ENCODE measurements around the gene NEK7. TPM values are rescaled to one million over a fixed set of nuclear protein-coding genes. Genes with fewer than 3 reads are reported as not detected.

The NEK7 gene
- total RNA-seq, 1 donor from 2014 or later: 63.2 TPM

GRCh38 chr1:198291036-198291435 is 134.2 kb downstream of the NEK7 start:
- Mint-ChIP-seq H3K36me3 (peaks cover 11% of the 10 kb centered on the region), H3K4me1 (peaks cover 13% of the 10 kb centered on the region), H3K4me3 (no peak overlapping the region), H3K9me3 (no peaks in the 10 kb centered on the region), H3K27me3 (ENCODE audit: low read depth) (no peaks in the 10 kb centered on the region), H3K27ac (peak overlapping the region; percentile 39)
- no peak for DNase-seq (ENCODE audit: low spot score in 2 of 2, unreplicated experiment in 2 of 2)
- TF ChIP-seq CTCF (IDR thresholded peaks at IDR 0.05; ENCODE audit: unreplicated experiment): no peak

GRCh38 chr1:198291924-198292323 is 135.1 kb downstream of the NEK7 start:
- Mint-ChIP-seq H3K4me3 (no peak overlapping the region), H3K4me1 (peaks cover 14% of the 10 kb centered on the region), H3K9me3 (no peaks in the 10 kb centered on the region), H3K36me3 (peaks cover 5% of the 10 kb centered on the region), H3K27me3 (ENCODE audit: low read depth) (no peaks in the 10 kb centered on the region), H3K27ac (no peak overlapping the region)
- DNase-seq (ENCODE audit: low spot score in 2 of 2, unreplicated experiment in 2 of 2): no peak
- no peak for TF ChIP-seq CTCF (IDR thresholded peaks at IDR 0.05; ENCODE audit: unreplicated experiment)

GRCh38 chr1:198295225-198295624 is 138.4 kb downstream of the NEK7 start:
- Mint-ChIP-seq H3K27ac (no peak overlapping the region), H3K27me3 (ENCODE audit: low read depth) (no peaks in the 10 kb centered on the region), H3K9me3 (no peaks in the 10 kb centered on the region), H3K4me3 (no peak overlapping the region), H3K4me1 (peaks cover 14% of the 10 kb centered on the region), H3K36me3 (peaks cover 15% of the 10 kb centered on the region)
- no peak for DNase-seq (ENCODE audit: low spot score in 2 of 2, unreplicated experiment in 2 of 2)
- no peak for TF ChIP-seq CTCF (IDR thresholded peaks at IDR 0.05; ENCODE audit: unreplicated experiment)

GRCh38 chr1:198295971-198296370 is 139.2 kb downstream of the NEK7 start:
- TF ChIP-seq CTCF (IDR thresholded peaks at IDR 0.05; ENCODE audit: unreplicated experiment): no peak
- no peak for DNase-seq (ENCODE audit: low spot score in 2 of 2, unreplicated experiment in 2 of 2)
- Mint-ChIP-seq H3K4me3 (no peak overlapping the region), H3K27me3 (ENCODE audit: low read depth) (no peaks in the 10 kb centered on the region), H3K4me1 (peaks cover 12% of the 10 kb centered on the region), H3K9me3 (no peaks in the 10 kb centered on the region), H3K27ac (peak overlapping the region; percentile 9), H3K36me3 (peaks cover 21% of the 10 kb centered on the region)

- peaks cover 11% of the 10 kb centered on the region for H3K4me1 Mint-ChIP-seq
- H3K27ac Mint-ChIP-seq: no peak overlapping the region
- no peak for DNase-seq (ENCODE audit: low spot score in 2 of 2, unreplicated experiment in 2 of 2)
Observed at GRCh38 chr1:198297281-198297680, 140.5 kb downstream of the NEK7 start.

More at GRCh38 chr1:198297281-198297680, 140.5 kb downstream of the NEK7 start:
- TF ChIP-seq CTCF (IDR thresholded peaks at IDR 0.05; ENCODE audit: unreplicated experiment): no peak
- H3K4me3 Mint-ChIP-seq: no peak overlapping the region
- no peaks in the 10 kb centered on the region for H3K27me3 Mint-ChIP-seq (ENCODE audit: low read depth)
- no peaks in the 10 kb centered on the region for H3K9me3 Mint-ChIP-seq
- H3K36me3 Mint-ChIP-seq: peaks cover 23% of the 10 kb centered on the region

Measured in mesothelial cell of epicardium (in vitro differentiated cells).